Activated T-helper 9 cell treated with anti-CD3 and anti-CD28 coated beads, Interleukin-2, amount 50 U/mL, for 16 hours (primary cell): ENCODE measurements around the gene ACTG1.

ENCODE experiments used
- DNase-seq: peaks from one replicate; pipeline ENCODE4 v3.0.0-alpha.2; 2020; ENCODE audit warnings: low read depth

The ACTG1 gene

GRCh38 chr17:81481073-81481799 lies 31.4 kb downstream of the ACTG1 start:
- peak; percentile 27 for DNase-seq

- no peak for DNase-seq
Observed at GRCh38 chr17:81480140-81481072, 32.2 kb downstream of the ACTG1 start.

GRCh38 chr17:81479175-81480071 lies 33.2 kb downstream of the ACTG1 start:
- no peak for DNase-seq

GRCh38 chr17:81478119-81478518 lies 34.5 kb downstream of the ACTG1 start:
- DNase-seq: no peak

- DNase-seq: no peak
Observed at GRCh38 chr17:81477173-81477572, 35.4 kb downstream of the ACTG1 start.

- no peak for DNase-seq
Observed at GRCh38 chr17:81476635-81477034, 36.0 kb downstream of the ACTG1 start.

GRCh38 chr17:81476097-81476496 lies 36.5 kb downstream of the ACTG1 start:
- no peak for DNase-seq

GRCh38 chr17:81474958-81475357 lies 37.6 kb downstream of the ACTG1 start:
- DNase-seq: no peak

- DNase-seq: no peak
Observed at GRCh38 chr17:81473019-81473418, 39.6 kb downstream of the ACTG1 start.

- DNase-seq: no peak
Observed at GRCh38 chr17:81471818-81472456, 40.7 kb downstream of the ACTG1 start.

GRCh38 chr17:81470944-81471817 lies 41.4 kb downstream of the ACTG1 start:
- DNase-seq: no peak

- no peak for DNase-seq
Observed at GRCh38 chr17:81470270-81470943, 42.2 kb downstream of the ACTG1 start.

GRCh38 chr17:81469266-81469665 lies 43.3 kb downstream of the ACTG1 start:
- DNase-seq: no peak

GRCh38 chr17:81468770-81469121 lies 43.9 kb downstream of the ACTG1 start:
- no peak for DNase-seq

GRCh38 chr17:81468111-81468769 lies 44.4 kb downstream of the ACTG1 start:
- no peak for DNase-seq

- DNase-seq: no peak
Observed at GRCh38 chr17:81466564-81467472, 45.8 kb downstream of the ACTG1 start.

GRCh38 chr17:81465910-81466309 lies 46.7 kb downstream of the ACTG1 start:
- DNase-seq: no peak

GRCh38 chr17:81464586-81464985 lies 48.0 kb downstream of the ACTG1 start:
- DNase-seq: no peak

- DNase-seq: no peak
Observed at GRCh38 chr17:81463506-81463905, 49.1 kb downstream of the ACTG1 start.
